Adrenal gland (tissue), 12 donors: ENCODE data around the gene AGT. TPM values are rescaled to one million over a fixed set of nuclear protein-coding genes. Genes with fewer than 3 reads are reported as not detected.

Source experiments
- DNase-seq, 7 donors: peaks; one replicate each; pipeline ENCODE4 v3.0.0-alpha.2; 2019 to 2020
- H3K27ac ChIP-seq, 5 donors: fragments of 200-600 bp; sonication (generic) in 4 of 5; 1 replicate in 3 of 5; 2 replicates in 2 of 5; pipeline versions ENCODE4 v1.5.1 to v1.8.0; 2016 to 2020; ENCODE audit warnings: mild to moderate bottlenecking in 1 of 5
- H3K27me3 ChIP-seq: fragments of 200-600 bp; 2 replicates; pipeline ENCODE4 v1.8.0; 2021
- H3K36me3 ChIP-seq, 2 donors: fragments of 200-600 bp; replicated peaks in 1 of 2; 1 replicate in 1 of 2; 2 replicates in 1 of 2; pipeline versions ENCODE4 v1.5.1 to v1.8.0; 2018 to 2022
- H3K4me1 ChIP-seq, 2 donors: fragments of 200-600 bp; replicated peaks in 1 of 2; 1 replicate in 1 of 2; 2 replicates in 1 of 2; pipeline versions ENCODE4 v1.5.1 to v1.8.0; 2018 to 2021
- H3K4me3 ChIP-seq, 4 donors: fragments of 200-600 bp; sonication (generic) in 3 of 4; one replicate each; pipeline ENCODE4 v1.5.1; 2016 to 2018
- H3K9me3 ChIP-seq, 3 donors: fragments of 200-600 bp; sonication (generic) in 1 of 3; replicated peaks in 1 of 3; 1 replicate in 2 of 3; 2 replicates in 1 of 3; pipeline versions ENCODE4 v1.5.1 to v1.8.0; 2016 to 2021
- POLR2A ChIP-seq, 2 donors: fragments of 450-650 bp; IDR thresholded peaks; one replicate each; pipeline ENCODE4 v1.6.1; 2017; ENCODE audit warnings: antibody characterized with exemption in 2 of 2, mild to moderate bottlenecking in 2 of 2, moderate library complexity in 1 of 2
- WGBS, 4 donors: extraction: QIAGEN DNeasy Blood & Tissue Kit in 2 of 4; methylation state at CpG; one replicate each; pipeline versions ENCODE4 v1.1.5 to v1.1.7; 2013 to 2017; 5-methylcytosine and 5-hydroxymethylcytosine counted together
- intact Hi-C, 2 donors: fragments of 100-400 bp; cut with DNase I; formaldehyde crosslinking; loops; one replicate each; pipeline versions ENCODE4 v1.14.1 to v1.15.0; 2022 to 2023
- polyA plus RNA-seq, 3 donors: library from polyadenylated mRNA; stranded (reverse); fragments of 200-250 nt in 2 of 3; fragments of 350-450 nt in 1 of 3; fragmentation: Illumina TruSeq in 1 of 3; extraction: RNeasy Lipid Tissue Mini Kit (QIAGEN cat#74804) in 1 of 3; gene quantifications; one replicate each; pipeline ENCODE4 v1.2.3, GENCODE V29; 2013 to 2014
- total RNA-seq, 9 donors: library from RNA; depleted of rRNA in 4 of 9; stranded (reverse); fragments of >200 nt in 4 of 9; fragments of 120-200 nt in 1 of 9; fragmentation: NEBNext Ultra II Directional in 1 of 9; extraction: Animal tissue kit (Norgen Biotek cat#: 25700) in 1 of 9; gene quantifications; one replicate each; pipeline versions ENCODE4 v1.1.0 to v1.2.4, GENCODE V29; 2013 to 2023
- TF ChIP-seq, protein P1 (sequence below), 6 experiments: fragments of 450-650 bp in 4 of 6; fragments of 200-600 bp in 2 of 6; sonication (generic) in 1 of 6; IDR thresholded peaks; 1 replicate in 5 of 6; 2 replicates in 1 of 6; pipeline versions ENCODE4 v1.5.1 to v1.8.0; 2016 to 2021; ENCODE audit warnings: antibody characterized with exemption in 6 of 6, mild to moderate bottlenecking in 2 of 6, moderate library complexity in 1 of 6
- donor health status: healthy with polysubstance abuse.
- donor health status: Bipolar disorder and iron deficiency.
- donor health status: DM: yes; HTN: yes; CAD: no.
- donor health status: DM: no; HTN: no; CAD: no.
- donor health status: DM: no; HTN: no; CAD: no.
- donor health status: DM: yes; HTN: yes; CAD: no.

The AGT gene
- total and polyA plus RNA-seq, 12 donors: 6.3 to 103 (median 18.7) TPM

DNA sequence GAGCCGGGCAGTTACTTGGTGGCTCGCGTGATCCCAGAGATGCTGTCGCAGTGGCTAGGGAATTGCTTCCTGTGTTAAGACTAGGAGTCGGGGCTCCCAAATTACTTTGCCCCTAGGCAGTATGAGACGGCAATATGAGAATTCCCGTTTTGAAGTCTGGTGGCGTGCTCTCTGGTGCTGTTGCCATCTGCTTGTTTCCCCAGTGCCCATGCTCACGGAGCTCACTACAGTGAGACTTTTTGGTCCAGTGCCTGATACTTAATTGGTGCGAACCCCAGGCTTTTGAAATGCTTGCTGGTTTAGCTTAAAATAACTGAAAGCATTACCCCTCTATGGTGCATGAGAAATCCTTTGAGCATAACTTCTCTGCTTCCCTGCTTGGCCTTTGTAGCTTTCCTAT, 22.3 kb downstream of the AGT start:
- WGBS, 4 donors: 90 to 97% (median 96%) methylated on average over 9 to 10 of the region's 10 CpGs

DNA sequence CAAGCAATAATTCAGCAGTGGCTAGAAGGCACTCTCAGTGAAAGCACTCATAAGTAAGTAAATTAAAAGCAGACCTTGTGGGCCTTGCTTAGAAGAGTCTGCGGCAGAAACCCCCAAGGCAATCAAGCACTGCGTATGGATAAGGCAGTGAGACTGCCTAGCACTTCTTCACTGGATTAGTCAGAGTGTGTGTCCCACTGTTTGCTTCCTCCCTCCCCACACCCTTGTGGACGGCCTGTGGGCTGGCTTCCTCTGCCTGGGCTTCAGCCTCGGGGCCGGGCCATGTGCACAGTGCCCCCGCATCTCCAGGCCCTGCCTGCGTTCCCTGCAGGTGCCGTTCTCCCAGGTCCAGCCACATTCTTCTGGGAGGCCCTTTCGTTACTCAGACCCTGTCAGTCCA, 23.8 kb downstream of the AGT start:
- H3K4me1 ChIP-seq: no peaks in the 10 kb centered on the region
- H3K4me3 ChIP-seq: no peak overlapping the region
- H3K9me3 ChIP-seq: no peaks in the 10 kb centered on the region
- no peak overlapping the region for H3K27ac ChIP-seq
- H3K27me3 ChIP-seq: no peaks in the 10 kb centered on the region
- intact Hi-C loops: no loop called here
- 91 to 95% (median 92%) methylated on average over 9 of the region's 9 CpGs for WGBS, 4 donors
- no peak for TF ChIP-seq POLR2A (IDR thresholded peaks at IDR 0.05)
- TF ChIP-seq, protein P1, sequence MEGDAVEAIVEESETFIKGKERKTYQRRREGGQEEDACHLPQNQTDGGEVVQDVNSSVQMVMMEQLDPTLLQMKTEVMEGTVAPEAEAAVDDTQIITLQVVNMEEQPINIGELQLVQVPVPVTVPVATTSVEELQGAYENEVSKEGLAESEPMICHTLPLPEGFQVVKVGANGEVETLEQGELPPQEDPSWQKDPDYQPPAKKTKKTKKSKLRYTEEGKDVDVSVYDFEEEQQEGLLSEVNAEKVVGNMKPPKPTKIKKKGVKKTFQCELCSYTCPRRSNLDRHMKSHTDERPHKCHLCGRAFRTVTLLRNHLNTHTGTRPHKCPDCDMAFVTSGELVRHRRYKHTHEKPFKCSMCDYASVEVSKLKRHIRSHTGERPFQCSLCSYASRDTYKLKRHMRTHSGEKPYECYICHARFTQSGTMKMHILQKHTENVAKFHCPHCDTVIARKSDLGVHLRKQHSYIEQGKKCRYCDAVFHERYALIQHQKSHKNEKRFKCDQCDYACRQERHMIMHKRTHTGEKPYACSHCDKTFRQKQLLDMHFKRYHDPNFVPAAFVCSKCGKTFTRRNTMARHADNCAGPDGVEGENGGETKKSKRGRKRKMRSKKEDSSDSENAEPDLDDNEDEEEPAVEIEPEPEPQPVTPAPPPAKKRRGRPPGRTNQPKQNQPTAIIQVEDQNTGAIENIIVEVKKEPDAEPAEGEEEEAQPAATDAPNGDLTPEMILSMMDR (IDR thresholded peaks at IDR 0.05): no peak
- peaks cover 0 to 79% of the 10 kb centered on the region in 2 donors for H3K36me3 ChIP-seq
- no peak for DNase-seq

More for the DNA sequence above, 22.3 kb downstream of the AGT start:
- no peaks in the 10 kb centered on the region for H3K27me3 ChIP-seq
- H3K36me3 ChIP-seq: peaks cover 0 to 63% of the 10 kb centered on the region in 2 donors
- no peak overlapping the region for H3K27ac ChIP-seq
- H3K4me3 ChIP-seq: no peak overlapping the region
- intact Hi-C loops: no loop called here
- H3K4me1 ChIP-seq: no peaks in the 10 kb centered on the region
- no peak for DNase-seq
- no peaks in the 10 kb centered on the region for H3K9me3 ChIP-seq
- TF ChIP-seq, protein P1 (IDR thresholded peaks at IDR 0.05): no peak
- TF ChIP-seq POLR2A (IDR thresholded peaks at IDR 0.05): no peak

DNA sequence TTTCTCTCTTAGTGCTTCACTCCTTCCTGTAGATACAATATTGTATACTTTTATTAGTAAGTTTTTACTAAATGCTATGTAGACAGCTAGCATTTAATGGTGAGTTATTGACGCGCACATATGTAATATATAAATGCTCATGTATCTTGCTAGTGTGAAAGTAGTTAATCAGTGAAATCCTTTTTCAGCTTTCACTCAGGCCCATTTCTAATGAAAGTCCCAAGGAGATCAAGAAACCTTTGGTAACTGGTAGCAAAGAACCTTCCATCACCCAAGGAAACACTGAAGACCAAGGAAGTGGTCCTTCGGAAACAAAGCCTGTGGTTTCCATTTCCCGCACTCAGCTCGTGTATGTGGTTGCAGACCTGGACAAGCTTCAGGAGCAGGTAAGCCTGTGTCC, 27.2 kb downstream of the AGT start:
- DNase-seq: no peak
- peaks cover 16 to 17% of the 10 kb centered on the region in 2 donors for H3K4me1 ChIP-seq
- 82 to 89% (median 86%) methylated on average over 5 of the region's 5 CpGs for WGBS, 4 donors
- intact Hi-C loops: no loop called here
- no peaks in the 10 kb centered on the region for H3K27me3 ChIP-seq
- no peak overlapping the region for H3K27ac ChIP-seq
- peaks cover 0 to 66% of the 10 kb centered on the region in 2 donors for H3K36me3 ChIP-seq
- H3K4me3 ChIP-seq: no peak overlapping the region
- TF ChIP-seq, protein P1 (IDR thresholded peaks at IDR 0.05): no peak
- TF ChIP-seq POLR2A (IDR thresholded peaks at IDR 0.05): no peak
- no peaks in the 10 kb centered on the region for H3K9me3 ChIP-seq

DNA sequence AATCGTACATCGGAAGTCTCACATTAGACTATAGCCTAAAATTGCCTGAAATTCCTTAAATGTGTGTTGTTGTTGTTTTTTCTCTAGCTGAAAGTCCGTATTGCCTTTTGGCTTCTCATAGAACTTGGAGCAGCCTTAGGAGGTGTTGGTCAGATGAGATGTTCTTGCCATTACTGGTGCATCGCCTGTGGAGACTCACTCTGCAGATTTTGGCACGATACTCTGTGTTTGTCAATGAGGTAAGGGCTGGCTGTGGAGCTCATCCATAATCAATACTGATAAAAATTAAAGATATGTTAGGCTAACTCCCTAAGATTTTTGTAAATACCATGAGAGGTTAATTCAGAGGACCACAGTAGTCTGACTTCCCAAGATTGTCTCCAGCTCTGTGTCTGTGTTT, 28.9 kb downstream of the AGT start:
- Histone ChIP-seq H3K9me3 (no peaks in the 10 kb centered on the region), H3K36me3 (peaks cover 0 to 51% of the 10 kb centered on the region in 2 donors), H3K4me1 (peaks cover 16 to 28% of the 10 kb centered on the region in 2 donors), H3K27ac (no peak overlapping the region), H3K4me3 (no peak overlapping the region), H3K27me3 (no peaks in the 10 kb centered on the region)
- intact Hi-C loops: no loop called here
- DNase-seq: no peak
- TF ChIP-seq, protein P1 (IDR thresholded peaks at IDR 0.05): no peak
- no peak for TF ChIP-seq POLR2A (IDR thresholded peaks at IDR 0.05)
- 91 to 97% (median 95%) methylated on average over 5 of the region's 5 CpGs for WGBS, 4 donors
